Lower lobe of right lung (tissue), 2 donors: ENCODE measurements around the gene GGT5. TPM values are rescaled to one million over a fixed set of nuclear protein-coding genes. Genes with fewer than 3 reads are reported as not detected.
"Not testable (repeated sequence)": the region's sequence is repeated elsewhere in the genome, so short reads cannot be mapped to it uniquely, and the experiment has no call there.

Experiments
- ATAC-seq, 2 donors: fragments of 200-7000 bp; cut with Tn5 transposase; one replicate each; pipeline ENCODE4 v1.9.1; 2020 to 2022; ENCODE audit warnings: mild to moderate bottlenecking in 2 of 2, moderate library complexity in 2 of 2
- DNase-seq: peaks from one replicate; pipeline ENCODE4 v3.0.0-alpha.2; 2020
- H3K27ac ChIP-seq: fragments of 200-600 bp; one replicate; pipeline ENCODE4 v1.8.0; 2022
- H3K27me3 ChIP-seq: fragments of 200-600 bp; one replicate; pipeline ENCODE4 v1.8.0; 2022; ENCODE audit warnings: low read depth
- H3K36me3 ChIP-seq: fragments of 200-600 bp; one replicate; pipeline ENCODE4 v1.8.0; 2022; ENCODE audit warnings: mild to moderate bottlenecking
- H3K4me1 ChIP-seq: fragments of 200-600 bp; one replicate; pipeline ENCODE4 v1.8.0; 2022
- H3K4me3 ChIP-seq: fragments of 200-600 bp; one replicate; pipeline ENCODE4 v1.8.0; 2022; ENCODE audit warnings: mild to moderate bottlenecking
- H3K9me3 ChIP-seq: fragments of 200-600 bp; one replicate; pipeline ENCODE4 v1.8.0; 2022
- CTCF ChIP-seq: fragments of 200-600 bp; IDR thresholded peaks from one replicate; pipeline ENCODE4 v1.8.0; 2022; ENCODE audit warnings: antibody characterized with exemption, mild to moderate bottlenecking
- intact Hi-C: fragments of 100-400 bp; cut with DNase I; formaldehyde crosslinking; loops from one replicate; pipeline ENCODE4 v1.11.0; 2022
- total RNA-seq: library from RNA; stranded (reverse); fragmentation: NEBNext Ultra II Directional; extraction: Animal tissue kit (Norgen Biotek cat#: 25700); gene quantifications from one replicate; pipeline ENCODE4 v1.2.1, GENCODE V29; 2021
- donor health status: DM: no; HTN: yes; CAD: no; lungs with severe emphysema.

GGT5 gene
- total RNA-seq, 1 donor from 2014 or later = 29.4 TPM

GRCh38 chr22:24259459-24259858 is 14.6 kb upstream of the GGT5 start:
- H3K27me3 ChIP-seq, H3K9me3 ChIP-seq, ATAC-seq, H3K27ac ChIP-seq, intact Hi-C loops, H3K4me1 ChIP-seq, H3K36me3 ChIP-seq, H3K4me3 ChIP-seq: not testable (repeated sequence)
- peak; percentile 48 for TF ChIP-seq CTCF
- peak; percentile 83 for DNase-seq

GRCh38 chr22:24256736-24257135 is 11.9 kb upstream of the GGT5 start:
- H3K27me3 ChIP-seq, H3K9me3 ChIP-seq, ATAC-seq, intact Hi-C loops, H3K36me3 ChIP-seq, H3K4me1 ChIP-seq, H3K4me3 ChIP-seq, H3K27ac ChIP-seq: not testable (repeated sequence)
- peak; percentile 20 for DNase-seq

GRCh38 chr22:24256136-24256535 is 11.3 kb upstream of the GGT5 start:
- intact Hi-C loops = not testable (repeated sequence)
- DNase-seq = peak; percentile 26

GRCh38 chr22:24253126-24253525 is 8.2 kb upstream of the GGT5 start:
- DNase-seq = peak; percentile 20
- H3K4me1 ChIP-seq, ATAC-seq, H3K27ac ChIP-seq, H3K36me3 ChIP-seq, intact Hi-C loops, H3K27me3 ChIP-seq, H3K4me3 ChIP-seq, H3K9me3 ChIP-seq: not testable (repeated sequence)

More at GRCh38 chr22:24256136-24256535, 11.3 kb upstream of the GGT5 start:
- H3K27ac ChIP-seq, H3K27me3 ChIP-seq, H3K4me3 ChIP-seq, H3K9me3 ChIP-seq, ATAC-seq, H3K4me1 ChIP-seq, H3K36me3 ChIP-seq: not testable (repeated sequence)

- H3K4me1 ChIP-seq = peaks cover 16% of the 10 kb centered on the region
- H3K4me3 ChIP-seq, DNase-seq, H3K9me3 ChIP-seq, H3K27me3 ChIP-seq, intact Hi-C loops, H3K27ac ChIP-seq, ATAC-seq, H3K36me3 ChIP-seq: not testable (repeated sequence)
Observed at GRCh38 chr22:24251286-24251685, 6.4 kb upstream of the GGT5 start.

GRCh38 chr22:24249413-24249812 is 4.5 kb upstream of the GGT5 start:
- H3K36me3 ChIP-seq, H3K4me3 ChIP-seq, intact Hi-C loops, H3K27me3 ChIP-seq, DNase-seq, ATAC-seq, H3K27ac ChIP-seq, H3K9me3 ChIP-seq: not testable (repeated sequence)
- peaks cover 35% of the 10 kb centered on the region for H3K4me1 ChIP-seq

- H3K4me1 ChIP-seq = peaks cover 38% of the 10 kb centered on the region
- DNase-seq, intact Hi-C loops, H3K36me3 ChIP-seq, H3K27me3 ChIP-seq, H3K27ac ChIP-seq, H3K9me3 ChIP-seq, H3K4me3 ChIP-seq, ATAC-seq: not testable (repeated sequence)
Observed at GRCh38 chr22:24248611-24249010, 3.7 kb upstream of the GGT5 start.

- H3K9me3 ChIP-seq = no peaks in the 10 kb centered on the region
- peaks cover 47% of the 10 kb centered on the region for H3K4me1 ChIP-seq
- DNase-seq (peak; percentile 93), ATAC-seq (peak; percentile 98)
- no peaks in the 10 kb centered on the region for H3K36me3 ChIP-seq
- H3K27me3 ChIP-seq = no peaks in the 10 kb centered on the region
- peak overlapping the region; percentile 89 for H3K27ac ChIP-seq
- intact Hi-C loops = no loop called here
- TF ChIP-seq CTCF = peak; percentile 82
- peak overlapping the region; percentile 19 for H3K4me3 ChIP-seq
Observed at GRCh38 chr22:24247564-24248344, 2.9 kb upstream of the GGT5 start.
